HCT116 (cell line): ENCODE results near the gene PAQR8. TPM values are rescaled to one million over a fixed set of nuclear protein-coding genes. Genes with fewer than 3 reads are reported as not detected.

Source experiments
- ATAC-seq: fragments of 200-7000 bp; cut with Tn5 transposase; 2 replicates; pipeline ENCODE4 v1.9.1; 2020; ENCODE audit warnings: mild to moderate bottlenecking, moderate library complexity
- BruUV-seq: library from RNA; stranded (reverse); fragments of 400-500 nt; replicated peaks from 2 replicates; lab custom pipeline; 2021; lab: Mats Ljungman, UMichigan
- CTCF ChIA-PET: fragments of 300-600 bp; sonication (Branson Sonifier 250); formaldehyde crosslinking; loops from one replicate; lab custom pipeline; 2021; ENCODE audit warnings: antibody characterized with exemption; lab: Charles Lee
- POLR2A ChIA-PET: fragments of 300-600, 350-600 bp; sonication (Branson Sonifier 250); formaldehyde crosslinking; loops from one replicate; lab custom pipeline; 2021; ENCODE audit warnings: antibody characterized with exemption; lab: Charles Lee
- RAD21 ChIA-PET, 2 experiments: fragments of 300-600 bp; sonication (Branson Sonifier 250); formaldehyde crosslinking; loops; one replicate each; lab custom pipeline; 2023; ENCODE audit warnings: low total read pairs in 2 of 2; ENCODE audit not compliant: uncharacterized antibody in 2 of 2, unreplicated experiment in 2 of 2, low non-redundant PET in 1 of 2; lab: Charles Lee
- DNase-seq: peaks from one replicate; pipeline ENCODE4 v3.0.0-alpha.2; 2010; ENCODE audit warnings: low read depth, low spot score
- H2AFZ ChIP-seq: fragments of 200-600 bp; shearing (Covaris generic), sonication (generic); 2 replicates; pipeline ENCODE4 v1.6.1; 2017; ENCODE audit warnings: low read depth, mixed run types, mixed read lengths, antibody characterized with exemption, low read length; ENCODE audit not compliant: poor library complexity, severe bottlenecking
- H3K27ac ChIP-seq: 2 replicates; pipeline ENCODE4 v1.5.1; 2012; ENCODE audit warnings: low read depth, low read length
- H3K27me3 ChIP-seq: fragments of 200-600 bp; sonication (generic); 2 replicates; pipeline ENCODE4 v1.6.1; 2016; ENCODE audit warnings: mixed run types, low read length, mixed read lengths; ENCODE audit not compliant: insufficient read depth
- H3K36me3 ChIP-seq, 2 experiments: fragments of 200-500 bp in 1 of 2; fragments of 200-600 bp in 1 of 2; sonication (Bioruptor generic) in 1 of 2; sonication (generic) in 1 of 2; 2 replicates each; pipeline versions ENCODE4 v1.5.1 to v1.6.1; 2014 to 2016; ENCODE audit warnings: low read length in 2 of 2, inconsistent platforms in 1 of 2, mixed read lengths in 1 of 2, mixed run types in 1 of 2; ENCODE audit not compliant: insufficient read depth in 2 of 2, control insufficient read depth in 1 of 2
- H3K4me1 ChIP-seq, 2 experiments: fragments of 200-600 bp in 1 of 2; sonication (generic) in 1 of 2; 2 replicates each; pipeline versions ENCODE4 v1.5.1 to v1.6.1; 2012 to 2017; ENCODE audit warnings: low read length in 2 of 2, inconsistent platforms in 1 of 2, mild to moderate bottlenecking in 1 of 2, mixed read lengths in 1 of 2, mixed run types in 1 of 2, moderate library complexity in 1 of 2; ENCODE audit not compliant: insufficient read depth in 2 of 2, control insufficient read depth in 1 of 2
- H3K4me2 ChIP-seq: fragments of 200-600 bp; sonication (generic); 2 replicates; pipeline ENCODE4 v1.6.1; 2017; ENCODE audit warnings: mixed run types, low read length, mixed read lengths
- H3K4me3 ChIP-seq, 2 experiments: fragments of 200-600 bp in 1 of 2; sonication (generic) in 1 of 2; replicated peaks in 1 of 2; 2 replicates each; pipeline ENCODE4 v1.5.1; 2011 to 2016; ENCODE audit warnings: low read length in 2 of 2, control low read depth in 1 of 2, low read depth in 1 of 2, mild to moderate bottlenecking in 1 of 2, mixed read lengths in 1 of 2, mixed run types in 1 of 2
- H3K79me2 ChIP-seq: fragments of 200-600 bp; sonication (generic); 2 replicates; pipeline ENCODE4 v1.6.1; 2017; ENCODE audit warnings: mild to moderate bottlenecking, mixed run types, low read length, moderate library complexity, mixed read lengths; ENCODE audit not compliant: insufficient read depth
- H3K9ac ChIP-seq: fragments of 200-600 bp; sonication (generic); 2 replicates; pipeline ENCODE4 v1.6.1; 2016; ENCODE audit warnings: low read length, mixed read lengths
- H3K9me2 ChIP-seq: fragments of 200-600 bp; sonication (generic), shearing (Covaris generic); 2 replicates; pipeline ENCODE4 v1.6.1; 2017; ENCODE audit warnings: mixed run types, mild to moderate bottlenecking, moderate library complexity; ENCODE audit not compliant: insufficient read depth
- H3K9me3 ChIP-seq, 2 experiments: fragments of 200-500 bp in 1 of 2; fragments of 200-600 bp in 1 of 2; sonication (Bioruptor generic) in 1 of 2; sonication (generic) in 1 of 2; 2 replicates each; pipeline ENCODE4 v1.6.1; 2014 to 2017; ENCODE audit warnings: low read length in 2 of 2, mixed read lengths in 2 of 2, inconsistent platforms in 1 of 2, low read depth in 1 of 2, mild to moderate bottlenecking in 1 of 2, mixed run types in 1 of 2, moderate library complexity in 1 of 2; ENCODE audit not compliant: control insufficient read depth in 1 of 2, insufficient read depth in 1 of 2
- H4K20me1 ChIP-seq: fragments of 200-600 bp; sonication (generic), shearing (Covaris generic); 2 replicates; pipeline ENCODE4 v1.6.1; 2017; ENCODE audit warnings: mixed run types, mild to moderate bottlenecking, moderate library complexity; ENCODE audit not compliant: insufficient read depth
- CBX3 ChIP-seq: IDR thresholded peaks from 2 replicates; pipeline ENCODE4 v1.6.1; 2012; ENCODE audit warnings: low read depth
- CEBPB ChIP-seq: IDR thresholded peaks from 2 replicates; pipeline ENCODE4 v1.6.1; 2012; ENCODE audit warnings: low read depth
- EGR1 ChIP-seq: IDR thresholded peaks from 2 replicates; pipeline ENCODE4 v1.6.1; 2012; ENCODE audit warnings: low read depth
- ELF1 ChIP-seq: IDR thresholded peaks from 2 replicates; pipeline ENCODE4 v1.6.1; 2012; ENCODE audit warnings: low read depth, borderline replicate concordance
- EZH2 ChIP-seq: fragments of 200-600 bp; sonication (generic); IDR thresholded peaks from 2 replicates; pipeline ENCODE4 v1.6.1; 2017; ENCODE audit warnings: antibody characterized with exemption, mixed run types
- EZH2phosphoT487 ChIP-seq: fragments of 200-600 bp; IDR thresholded peaks from 2 replicates; pipeline ENCODE4 v1.6.1; 2018; ENCODE audit warnings: antibody characterized with exemption, borderline replicate concordance
- JUND ChIP-seq: IDR thresholded peaks from 2 replicates; pipeline ENCODE4 v1.6.1; 2012
- POLR2A ChIP-seq: IDR thresholded peaks from 2 replicates; pipeline ENCODE4 v1.7.0; 2011; ENCODE audit warnings: borderline replicate concordance; ENCODE audit not compliant: insufficient read depth, insufficient read length; ENCODE audit errors: extremely low read depth
- POLR2AphosphoS5 ChIP-seq: IDR thresholded peaks from 2 replicates; pipeline ENCODE4 v1.6.1; 2011; ENCODE audit warnings: mild to moderate bottlenecking, low read depth, low read length, moderate library complexity
- RAD21 ChIP-seq: IDR thresholded peaks from 2 replicates; pipeline ENCODE4 v1.6.1; 2012; ENCODE audit warnings: low read depth, mild to moderate bottlenecking
- SIN3A ChIP-seq: IDR thresholded peaks from 2 replicates; pipeline ENCODE4 v1.6.1; 2012; ENCODE audit warnings: low read depth
- SP1 ChIP-seq: IDR thresholded peaks from 2 replicates; pipeline ENCODE4 v1.6.1; 2012; ENCODE audit warnings: low read depth
- SRF ChIP-seq: IDR thresholded peaks from 2 replicates; pipeline ENCODE4 v1.6.1; 2012; ENCODE audit warnings: low read depth
- TCF7L2 ChIP-seq: IDR thresholded peaks from 2 replicates; pipeline ENCODE4 v1.7.0; 2011; ENCODE audit warnings: borderline replicate concordance, inconsistent platforms; ENCODE audit not compliant: insufficient read depth, insufficient read length; ENCODE audit errors: extremely low read depth
- YY1 ChIP-seq: IDR thresholded peaks from 2 replicates; pipeline ENCODE4 v1.6.1; 2011; ENCODE audit warnings: low read length, low read depth, moderate library complexity, mild to moderate bottlenecking; ENCODE audit not compliant: insufficient replicate concordance; ENCODE audit errors: extremely low read depth
- intact Hi-C: fragments of 100-400 bp; cut with micrococcal nuclease; formaldehyde crosslinking; loops from 2 replicates; pipeline ENCODE4 v1.10.0; 2022
- total RNA-seq: library from RNA; stranded (reverse); gene quantifications from one replicate; pipeline ENCODE4 v1.2.1, GENCODE V29; 2021; ENCODE audit not compliant: unreplicated experiment
- TF ChIP-seq, protein P1 (sequence below), 3 experiments: fragments of 200-600 bp in 1 of 3; sonication (generic) in 1 of 3; IDR thresholded peaks in 2 of 3; conservative IDR thresholded peaks in 1 of 3; 2 replicates each; pipeline ENCODE4 v1.5.1; 2012 to 2017; ENCODE audit warnings: low read depth in 2 of 3, low read length in 2 of 3, antibody characterized with exemption in 1 of 3, borderline replicate concordance in 1 of 3, control low read depth in 1 of 3, mild to moderate bottlenecking in 1 of 3, mixed read lengths in 1 of 3, mixed run types in 1 of 3, moderate library complexity in 1 of 3; ENCODE audit not compliant: insufficient read depth in 1 of 3
- TF ChIP-seq, protein P2 (sequence below): IDR thresholded peaks from 2 replicates; pipeline ENCODE4 v1.6.1; 2012
- TF ChIP-seq, protein P3 (sequence below): IDR thresholded peaks from 2 replicates; pipeline ENCODE4 v1.6.1; 2011; ENCODE audit warnings: mild to moderate bottlenecking, low read length, moderate library complexity; ENCODE audit not compliant: insufficient replicate concordance; ENCODE audit errors: extremely low read depth
- TF ChIP-seq, protein P4 (sequence below): IDR thresholded peaks from 2 replicates; pipeline ENCODE4 v1.6.1; 2012

Gene PAQR8
- total RNA-seq, 1 experiment from 2014 or later = 5.9 TPM

DNA sequence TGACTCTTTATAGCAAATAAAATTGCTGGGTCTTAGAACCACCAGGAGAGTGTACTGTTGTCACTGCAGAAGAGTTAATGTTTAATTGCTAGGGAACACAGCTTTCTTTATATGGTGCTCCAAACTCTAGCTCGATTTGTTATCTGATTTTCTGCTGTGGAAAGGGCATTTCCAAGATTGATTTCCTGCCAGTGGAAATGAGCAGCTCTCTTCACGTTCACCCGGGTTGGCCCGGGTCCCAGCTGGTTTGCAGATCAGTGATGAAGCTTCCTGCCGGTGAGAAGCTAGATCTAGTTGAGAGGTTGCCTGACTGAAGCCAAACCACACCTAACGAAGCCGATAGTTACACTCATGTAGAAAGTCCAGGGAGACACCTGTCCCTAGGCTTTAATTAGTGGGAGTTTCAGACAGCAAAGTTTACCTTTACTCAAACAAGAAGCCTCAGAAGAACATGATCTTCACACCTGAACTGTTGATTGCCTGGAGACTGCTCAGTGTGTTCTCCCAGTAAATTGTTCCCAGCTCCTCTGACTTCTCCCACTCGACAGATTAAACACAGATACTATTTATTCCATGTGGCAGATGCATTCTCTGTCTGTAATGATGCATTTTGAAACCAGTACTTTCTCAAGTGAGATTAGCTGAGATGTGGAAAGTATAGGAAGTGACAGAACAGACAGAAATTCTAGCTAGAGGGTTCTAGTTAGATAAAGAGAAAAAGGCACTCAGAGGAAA is 27.8 kb downstream of the PAQR8 start (continued):
- TF ChIP-seq, protein P1, sequence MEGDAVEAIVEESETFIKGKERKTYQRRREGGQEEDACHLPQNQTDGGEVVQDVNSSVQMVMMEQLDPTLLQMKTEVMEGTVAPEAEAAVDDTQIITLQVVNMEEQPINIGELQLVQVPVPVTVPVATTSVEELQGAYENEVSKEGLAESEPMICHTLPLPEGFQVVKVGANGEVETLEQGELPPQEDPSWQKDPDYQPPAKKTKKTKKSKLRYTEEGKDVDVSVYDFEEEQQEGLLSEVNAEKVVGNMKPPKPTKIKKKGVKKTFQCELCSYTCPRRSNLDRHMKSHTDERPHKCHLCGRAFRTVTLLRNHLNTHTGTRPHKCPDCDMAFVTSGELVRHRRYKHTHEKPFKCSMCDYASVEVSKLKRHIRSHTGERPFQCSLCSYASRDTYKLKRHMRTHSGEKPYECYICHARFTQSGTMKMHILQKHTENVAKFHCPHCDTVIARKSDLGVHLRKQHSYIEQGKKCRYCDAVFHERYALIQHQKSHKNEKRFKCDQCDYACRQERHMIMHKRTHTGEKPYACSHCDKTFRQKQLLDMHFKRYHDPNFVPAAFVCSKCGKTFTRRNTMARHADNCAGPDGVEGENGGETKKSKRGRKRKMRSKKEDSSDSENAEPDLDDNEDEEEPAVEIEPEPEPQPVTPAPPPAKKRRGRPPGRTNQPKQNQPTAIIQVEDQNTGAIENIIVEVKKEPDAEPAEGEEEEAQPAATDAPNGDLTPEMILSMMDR (IDR thresholded peaks at IDR 0.05 in 2 of 3, conservative IDR thresholded peaks at IDR 0.05 in 1 of 3; ENCODE audit: borderline replicate concordance in 1 of 3, insufficient read depth in 1 of 3, low read depth in 2 of 3, low read length in 2 of 3) = no peak
- no peak for TF ChIP-seq SRF
- TF ChIP-seq, protein P2, sequence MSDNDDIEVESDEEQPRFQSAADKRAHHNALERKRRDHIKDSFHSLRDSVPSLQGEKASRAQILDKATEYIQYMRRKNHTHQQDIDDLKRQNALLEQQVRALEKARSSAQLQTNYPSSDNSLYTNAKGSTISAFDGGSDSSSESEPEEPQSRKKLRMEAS = no peak; the same call in 1 of the 2 replicates

DNA sequence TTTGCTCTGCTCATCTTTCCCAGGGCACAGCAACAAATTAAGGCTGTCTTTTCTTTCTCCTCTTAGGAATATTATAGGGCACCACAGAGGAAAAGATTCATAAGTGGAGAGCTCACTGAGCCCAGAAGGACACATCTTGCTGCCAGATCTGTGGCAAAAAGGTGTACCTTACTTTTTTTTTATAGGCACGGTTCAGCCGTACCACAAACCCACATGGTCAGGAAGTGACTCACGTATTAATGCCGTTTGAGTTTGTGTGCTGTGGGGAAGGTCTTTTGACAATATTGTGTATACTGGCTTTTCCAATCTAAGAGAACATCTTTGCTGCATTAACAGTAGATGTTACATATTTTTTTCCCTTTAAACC is 28.4 kb downstream of the PAQR8 start:
- no peaks in the 10 kb centered on the region for H3K9me2 ChIP-seq
- POLR2A ChIA-PET = interaction anchor here (1.0 kb wide), 1 partner anchor 38 kb away, joined by 3 read pairs; no protein-coding TSS in a partner anchor
- ATAC-seq (peak; percentile 73), DNase-seq (peak; percentile 45)
- H3K27ac ChIP-seq = peak overlapping the region; percentile 54
- peak overlapping the region in 1 of 2 experiments; percentile 46; a peak in 2 of 4 replicates for H3K4me3 ChIP-seq
- H2AFZ ChIP-seq = peak overlapping the region; percentile 97
- peaks cover 25 to 36% of the 10 kb centered on the region in 2 experiments for H3K4me1 ChIP-seq
- BruUV-seq = no TSS peak
- H3K9ac ChIP-seq = peak overlapping the region; percentile 30
- no peaks in the 10 kb centered on the region for H3K79me2 ChIP-seq
- peak overlapping the region; percentile 77 for H3K4me2 ChIP-seq
- H3K36me3 ChIP-seq = no peaks in the 10 kb centered on the region
- RAD21 ChIA-PET = no interaction called here
- no peaks in the 10 kb centered on the region for H3K27me3 ChIP-seq
- intact Hi-C loops = no loop called here
- peaks cover 0 to 9% of the 10 kb centered on the region in 2 experiments; a peak in 1 of 4 replicates for H3K9me3 ChIP-seq
- no peaks in the 10 kb centered on the region for H4K20me1 ChIP-seq
- CTCF ChIA-PET = interaction anchor here (1.4 to 1.7 kb wide), 2 partner anchors 10 to 12 kb away, joined by 3 to 9 read pairs; no protein-coding TSS in a partner anchor
- TF ChIP-seq POLR2A = no peak
- TF ChIP-seq YY1 = no peak
- no peak for TF ChIP-seq SRF
- TF ChIP-seq POLR2AphosphoS5 = no peak
- TF ChIP-seq, protein P3, sequence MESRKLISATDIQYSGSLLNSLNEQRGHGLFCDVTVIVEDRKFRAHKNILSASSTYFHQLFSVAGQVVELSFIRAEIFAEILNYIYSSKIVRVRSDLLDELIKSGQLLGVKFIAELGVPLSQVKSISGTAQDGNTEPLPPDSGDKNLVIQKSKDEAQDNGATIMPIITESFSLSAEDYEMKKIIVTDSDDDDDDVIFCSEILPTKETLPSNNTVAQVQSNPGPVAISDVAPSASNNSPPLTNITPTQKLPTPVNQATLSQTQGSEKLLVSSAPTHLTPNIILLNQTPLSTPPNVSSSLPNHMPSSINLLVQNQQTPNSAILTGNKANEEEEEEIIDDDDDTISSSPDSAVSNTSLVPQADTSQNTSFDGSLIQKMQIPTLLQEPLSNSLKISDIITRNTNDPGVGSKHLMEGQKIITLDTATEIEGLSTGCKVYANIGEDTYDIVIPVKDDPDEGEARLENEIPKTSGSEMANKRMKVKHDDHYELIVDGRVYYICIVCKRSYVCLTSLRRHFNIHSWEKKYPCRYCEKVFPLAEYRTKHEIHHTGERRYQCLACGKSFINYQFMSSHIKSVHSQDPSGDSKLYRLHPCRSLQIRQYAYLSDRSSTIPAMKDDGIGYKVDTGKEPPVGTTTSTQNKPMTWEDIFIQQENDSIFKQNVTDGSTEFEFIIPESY = no peak
- TF ChIP-seq EZH2 = no peak
- TF ChIP-seq SP1 = peak; percentile 70
- peak; percentile 39; the same call in 1 of the 2 replicates for TF ChIP-seq CEBPB
- TF ChIP-seq, protein P4, sequence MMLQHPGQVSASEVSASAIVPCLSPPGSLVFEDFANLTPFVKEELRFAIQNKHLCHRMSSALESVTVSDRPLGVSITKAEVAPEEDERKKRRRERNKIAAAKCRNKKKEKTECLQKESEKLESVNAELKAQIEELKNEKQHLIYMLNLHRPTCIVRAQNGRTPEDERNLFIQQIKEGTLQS = no peak
- no peak for TF ChIP-seq EGR1
- TF ChIP-seq, protein P2 = peak; percentile 77
- TF ChIP-seq JUND = peak; percentile 89
- TF ChIP-seq CBX3 = peak; percentile 66
- TF ChIP-seq ELF1 = no peak
- no peak for TF ChIP-seq EZH2phosphoT487
- TF ChIP-seq TCF7L2 = no peak
- no peak for TF ChIP-seq RAD21
- TF ChIP-seq SIN3A = peak; percentile 49; the same call in 1 of the 2 replicates
